ENCODE results near the gene HPS4.

- TF ChIP-seq CTCF (conservative IDR thresholded peaks at IDR 0.05; ENCODE audit: low read length) (peak; percentile 93), EZH2phosphoT487 (IDR thresholded peaks at IDR 0.05; ENCODE audit: borderline replicate concordance, low read depth, low read length) (no peak)
Measured at GRCh38 chr22:26461188-26461810, 22.3 kb downstream of the HPS4 start.
